Heart right ventricle (tissue), 16 donors: Measurements from ENCODE around the gene DNAJB7. TPM values are rescaled to one million over a fixed set of nuclear protein-coding genes. Genes with fewer than 3 reads are reported as not detected.
A peak's percentile ranks its signal among the peaks of the same experiment; 100 is the strongest.

Experiments used
- ATAC-seq, 8 donors: fragments of 200-7000 bp; cut with Tn5 transposase; one replicate each; pipeline ENCODE4 v1.9.1; 2020; ENCODE audit warnings: mild to moderate bottlenecking in 8 of 8, moderate library complexity in 8 of 8, moderate number of reproducible peaks in 1 of 8
- DNase-seq, 2 donors: peaks; one replicate each; pipeline ENCODE4 v3.0.0-alpha.2; 2020
- H3K27ac ChIP-seq, 10 donors: fragments of 200-600 bp; sonication (generic) in 2 of 10; one replicate each; pipeline versions ENCODE4 v1.5.0 to v1.8.0; 2020 to 2022; ENCODE audit warnings: mild to moderate bottlenecking in 3 of 10
- H3K27me3 ChIP-seq, 7 donors: fragments of 200-600 bp; one replicate each; pipeline ENCODE4 v1.8.0; 2021 to 2022; ENCODE audit warnings: mild to moderate bottlenecking in 2 of 7
- H3K36me3 ChIP-seq, 9 donors: fragments of 200-600 bp; sonication (generic) in 1 of 9; one replicate each; pipeline versions ENCODE4 v1.5.0 to v1.8.0; 2020 to 2022; ENCODE audit warnings: mild to moderate bottlenecking in 2 of 9
- H3K4me1 ChIP-seq, 9 donors: fragments of 200-600 bp; sonication (generic) in 1 of 9; one replicate each; pipeline versions ENCODE4 v1.5.0 to v1.8.0; 2020 to 2022; ENCODE audit warnings: mild to moderate bottlenecking in 4 of 9
- H3K4me3 ChIP-seq, 10 donors: fragments of 200-600 bp; sonication (generic) in 2 of 10; one replicate each; pipeline versions ENCODE4 v1.5.0 to v1.8.0; 2020 to 2022; ENCODE audit warnings: mild to moderate bottlenecking in 7 of 10, moderate library complexity in 2 of 10
- H3K9me3 ChIP-seq, 11 donors: fragments of 200-600 bp in 10 of 11; sonication (generic) in 2 of 11; one replicate each; pipeline versions ENCODE4 v1.5.0 to v1.8.0; 2013 to 2022; ENCODE audit warnings: mild to moderate bottlenecking in 2 of 11, control low read depth in 1 of 11, moderate library complexity in 1 of 11
- CTCF ChIP-seq, 9 donors: fragments of 200-600 bp; sonication (generic) in 2 of 9; IDR thresholded peaks; one replicate each; pipeline versions ENCODE4 v1.5.0 to v1.8.0; 2021 to 2022; ENCODE audit warnings: antibody characterized with exemption in 9 of 9, mild to moderate bottlenecking in 5 of 9, moderate library complexity in 1 of 9
- WGBS, 2 donors: extraction: QIAGEN DNeasy Blood & Tissue Kit; methylation state at CpG; one replicate each; pipeline ENCODE4 v1.1.7; 2013; ENCODE audit warnings: inconsistent platforms in 1 of 2; 5-methylcytosine and 5-hydroxymethylcytosine counted together
- intact Hi-C, 10 donors: fragments of 100-400 bp; cut with DNase I; formaldehyde crosslinking; loops; one replicate each; pipeline versions ENCODE4 v1.11.1 to v1.14.2; 2022
- polyA plus RNA-seq, 2 donors: library from polyadenylated mRNA; stranded (reverse); fragments of 200-250 nt; gene quantifications; one replicate each; pipeline ENCODE4 v1.2.3, GENCODE V29; 2013
- total RNA-seq, 10 donors: library from RNA; stranded (reverse); fragmentation: NEBNext Ultra II Directional in 3 of 10; extraction: Animal tissue kit (Norgen Biotek cat#: 25700) in 3 of 10; gene quantifications; one replicate each; pipeline versions ENCODE4 v1.2.1 to v1.2.4, GENCODE V29; 2021 to 2023
- donor health status: Arrhythmogenic right ventricular cardiomyopathy.
- donor health status: ischemic (EF 13 %, LVEDD 7.1; RV severe dilation, severe dysfunction).
- donor health status: healthy with polysubstance abuse.
- donor health status: DM: no; HTN: yes; CAD: no.
- donor health status: DM: no; HTN: no; CAD: no.
- donor health status: ischemic (EF 25% LVEDD 6.9; RV normal size, moderate dysfunction).
- donor health status: ischemic (EF 25% LVEDD 5.7; RV mildly dilated, moderate dysfunction).
- donor health status: healthy.
- donor health status: DM: yes; HTN: yes; CAD: no.
- donor health status: Ischemic cardiomyopathy.
- donor health status: ischemic (EF 35%, LVEDD 5.7; RV mildly dilated, moderate dysfunction).
- donor health status: nonischemic (EF 11% LVEDD 7.7; RV severe dilation, severe dysfunction).
- donor health status: DM: yes; HTN: yes; CAD: no.
- donor health status: PGD.
- donor health status: ischemic (EF 29% LVEDD 5.4; RV normal size, mild dysfunction).
- donor health status: nonischemic (EF 23%, LVEDD 6.1; RV moderate dilation, normal function).

Gene DNAJB7
- total and polyA plus RNA-seq, 12 donors: not detected

- 0 to 1% methylated on average over 45 to 59 of the region's 61 CpGs for WGBS, 2 donors
- Histone ChIP-seq H3K27ac (peak within 1 kb of the TSS in 9 of 10 donors; percentile 48 to 89 (median 74)), H3K36me3 (peaks cover 0 to 31% (median 10%) of the 10 kb centered on the region in 9 donors), H3K9me3 (no peaks in the 10 kb centered on the region), H3K4me1 (peaks cover 3 to 34% (median 27%) of the 10 kb centered on the region in 9 donors), H3K4me3 (peak within 1 kb of the TSS; percentile 75 to 99 (median 90)), H3K27me3 (no peaks in the 10 kb centered on the region)
- DNase-seq (peak; percentile 89 to 90), ATAC-seq (peak; percentile 98 to 99 (median 98))
- intact Hi-C loops: loop anchor here in 1 of 10 donors (5.0 kb wide), 2 partner anchors 38 to 152 kb away; partner anchors contain the start of genes ST13 and XPNPEP3
- peak in 7 of 9 donors; percentile 23 to 59 (median 50) for TF ChIP-seq CTCF (IDR thresholded peaks at IDR 0.05)
Measured at GRCh38 chr22:40818747-40819598, 42.9 kb downstream of the DNAJB7 start, which contains the start of gene SLC25A17. Gene SLC25A17, minus strand, starts transcription at chr22:40819346. Its CDS starts 98 bp downstream, at chr22:40819248.

- H3K4me1 ChIP-seq: peaks cover 3 to 34% (median 27%) of the 10 kb centered on the region in 9 donors
- H3K9me3 ChIP-seq: no peaks in the 10 kb centered on the region
- no peak for TF ChIP-seq CTCF (IDR thresholded peaks at IDR 0.05)
- no peak for DNase-seq
- WGBS, 2 donors: 36 to 41% methylated on average over 14 of the region's 14 CpGs
- no peak for ATAC-seq
- H3K27ac ChIP-seq: peak overlapping the region in 2 of 10 donors; percentile 87 to 89
- peaks cover 0 to 24% (median 5%) of the 10 kb centered on the region in 9 donors for H3K36me3 ChIP-seq
- peak overlapping the region; percentile 75 to 99 (median 90) for H3K4me3 ChIP-seq
- intact Hi-C loops: loop anchor here in 1 of 10 donors (5.0 kb wide), 2 partner anchors 39 to 151 kb away; partner anchors contain the start of genes ST13 and XPNPEP3
- no peaks in the 10 kb centered on the region for H3K27me3 ChIP-seq
Measured at GRCh38 chr22:40818192-40818746, 43.6 kb downstream of the DNAJB7 start.

- H3K9me3 ChIP-seq: no peaks in the 10 kb centered on the region
- H3K4me1 ChIP-seq: peaks cover 3 to 34% (median 27%) of the 10 kb centered on the region in 9 donors
- H3K27ac ChIP-seq: no peak overlapping the region
- DNase-seq (no peak), ATAC-seq (no peak)
- H3K27me3 ChIP-seq: no peaks in the 10 kb centered on the region
- 92 to 94% methylated on average over 4 of the region's 4 CpGs for WGBS, 2 donors
- no peak for TF ChIP-seq CTCF (IDR thresholded peaks at IDR 0.05)
- H3K4me3 ChIP-seq: peak overlapping the region in 4 of 10 donors; percentile 75 to 98 (median 94)
- intact Hi-C loops: loop anchor here in 1 of 10 donors (5.0 kb wide), 2 partner anchors 40 to 150 kb away; partner anchors contain the start of genes ST13 and XPNPEP3
- H3K36me3 ChIP-seq: peaks cover 0 to 19% (median under 1%) of the 10 kb centered on the region in 9 donors
Measured at GRCh38 chr22:40817737-40818136, 44.2 kb downstream of the DNAJB7 start.

GRCh38 chr22:40813912-40814315 is 48.0 kb downstream of the DNAJB7 start:
- intact Hi-C loops: no loop called here
- peaks cover 3 to 26% (median 19%) of the 10 kb centered on the region in 9 donors for H3K4me1 ChIP-seq
- no peak for TF ChIP-seq CTCF (IDR thresholded peaks at IDR 0.05)

More at GRCh38 chr22:40813912-40814315, 48.0 kb downstream of the DNAJB7 start:
- H3K36me3 ChIP-seq: peaks cover 0 to 12% (median 0%) of the 10 kb centered on the region in 9 donors
- DNase-seq (no peak), ATAC-seq (no peak)
- H3K27me3 ChIP-seq: no peaks in the 10 kb centered on the region
- H3K9me3 ChIP-seq: no peaks in the 10 kb centered on the region
- no peak overlapping the region for H3K4me3 ChIP-seq
- H3K27ac ChIP-seq: no peak overlapping the region
